NCI-H2227 (cell line): ENCODE data around the gene KCMF1.

Source experiments
- DNase-seq: peaks from one replicate; lab custom pipeline; 2025; ENCODE audit not compliant: unreplicated experiment; lab: John Stamatoyannopoulos, UW

Gene KCMF1

GRCh38 chr2:85076618-85077274 lies 105.8 kb downstream of the KCMF1 start:
- DNase-seq, result no peak

- no peak for DNase-seq
These were observed 107.0 kb downstream of the KCMF1 start for GRCh38 chr2:85077859-85078419.

- DNase-seq, result no peak
These were observed 107.6 kb downstream of the KCMF1 start for GRCh38 chr2:85078536-85078935.

GRCh38 chr2:85083092-85083491 lies 112.1 kb downstream of the KCMF1 start:
- DNase-seq, result no peak

GRCh38 chr2:85085563-85085962 lies 114.6 kb downstream of the KCMF1 start:
- DNase-seq, result no peak

GRCh38 chr2:85087541-85087940 lies 116.6 kb downstream of the KCMF1 start:
- DNase-seq, result no peak

- DNase-seq, result no peak
These were observed 118.0 kb downstream of the KCMF1 start for GRCh38 chr2:85088921-85089320.

- no peak for DNase-seq
These were observed 118.6 kb downstream of the KCMF1 start for GRCh38 chr2:85089585-85089984.

- DNase-seq, result no peak
These were observed 120.9 kb downstream of the KCMF1 start for GRCh38 chr2:85091838-85092237.

GRCh38 chr2:85095094-85095493 lies 124.1 kb downstream of the KCMF1 start:
- no peak for DNase-seq

GRCh38 chr2:85096616-85097015 lies 125.7 kb downstream of the KCMF1 start:
- DNase-seq, result no peak

- DNase-seq, result no peak
These were observed 133.3 kb downstream of the KCMF1 start for GRCh38 chr2:85104228-85104627.

GRCh38 chr2:85106489-85107180 lies 135.7 kb downstream of the KCMF1 start:
- DNase-seq, result no peak
